HG02884 (cell line): ENCODE data around the gene SHCBP1L.
"Not testable (repeated sequence)": the region's sequence is repeated elsewhere in the genome, so short reads cannot be mapped to it uniquely, and the experiment has no call there.

Source experiments
- ATAC-seq: cut with Tn5 transposase; IDR thresholded peaks from one replicate; pipeline ENCODE4 v1.9.1; 2021; ENCODE audit warnings: mild to moderate bottlenecking, moderate library complexity; ENCODE audit not compliant: unreplicated experiment

The SHCBP1L gene

DNA sequence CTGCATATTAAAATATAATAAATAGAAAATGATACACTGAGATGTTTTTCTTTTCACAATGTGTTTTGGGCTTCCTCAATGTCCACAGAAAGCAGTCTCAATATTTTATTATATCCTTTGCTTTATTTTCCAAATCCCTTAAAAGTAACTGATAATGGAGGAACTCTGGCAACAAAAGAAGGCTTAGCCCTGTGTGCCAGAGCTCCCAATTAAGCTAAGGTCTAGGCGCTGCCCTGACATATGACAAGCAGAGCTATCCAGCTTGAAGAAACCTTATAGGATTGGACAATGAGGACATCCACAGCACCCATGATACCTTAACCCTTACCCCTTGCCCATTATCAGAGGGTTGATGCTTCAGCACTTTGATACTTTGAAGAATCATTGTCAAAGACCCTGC, 12.9 kb upstream of the SHCBP1L start:
- ATAC-seq = no peak

DNA sequence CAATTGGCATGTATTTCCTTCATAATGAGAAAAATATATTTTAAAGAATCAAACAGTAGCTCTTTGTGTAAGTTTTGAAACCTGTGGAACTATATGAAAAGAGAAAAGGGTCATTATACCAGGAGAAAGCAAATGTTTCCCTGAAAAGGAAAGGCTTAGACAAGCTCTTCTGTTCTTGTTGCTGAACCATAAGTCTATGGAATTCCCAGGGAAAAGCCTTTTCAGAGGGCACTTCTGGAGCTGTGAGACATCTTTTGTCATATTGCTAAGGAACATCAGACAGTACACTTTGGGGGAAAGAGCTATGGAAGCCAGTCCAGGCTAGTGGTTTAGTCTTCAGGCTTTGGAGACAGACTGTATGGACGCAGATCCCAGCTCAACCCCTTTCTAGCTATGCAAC, 12.1 kb upstream of the SHCBP1L start:
- no peak for ATAC-seq

DNA sequence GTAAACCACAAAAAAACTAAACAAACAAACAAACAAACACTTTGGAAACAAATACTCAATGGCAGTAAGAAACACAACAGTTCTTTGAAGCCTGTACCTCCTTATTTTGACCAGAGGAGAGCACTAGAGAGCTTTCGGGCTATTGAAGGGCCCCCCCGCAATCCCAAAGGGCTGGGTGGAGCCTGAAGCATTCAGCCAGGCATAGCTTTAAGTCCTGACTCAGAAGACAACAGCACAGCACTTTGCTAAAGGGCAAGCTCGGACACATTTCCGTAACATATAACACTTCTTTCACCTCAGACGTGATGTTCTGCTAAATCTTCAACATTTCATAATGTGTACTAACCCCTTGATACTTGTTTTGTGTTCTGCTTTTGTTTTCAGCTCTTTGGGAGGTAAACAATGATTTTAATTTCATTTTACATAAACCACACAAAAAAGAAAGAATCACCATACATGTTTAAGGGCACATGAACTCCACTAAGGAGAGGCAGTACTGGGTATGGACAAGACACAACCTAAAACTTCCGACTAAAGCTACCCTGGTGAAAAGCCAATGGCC, 9.7 kb upstream of the SHCBP1L start:
- ATAC-seq = peak; percentile 96

GRCh38 chr1:182960046-182960445, 7.1 kb upstream of the SHCBP1L start:
- ATAC-seq = no peak

GRCh38 chr1:182957902-182958395, 5.0 kb upstream of the SHCBP1L start:
- no peak for ATAC-seq

DNA sequence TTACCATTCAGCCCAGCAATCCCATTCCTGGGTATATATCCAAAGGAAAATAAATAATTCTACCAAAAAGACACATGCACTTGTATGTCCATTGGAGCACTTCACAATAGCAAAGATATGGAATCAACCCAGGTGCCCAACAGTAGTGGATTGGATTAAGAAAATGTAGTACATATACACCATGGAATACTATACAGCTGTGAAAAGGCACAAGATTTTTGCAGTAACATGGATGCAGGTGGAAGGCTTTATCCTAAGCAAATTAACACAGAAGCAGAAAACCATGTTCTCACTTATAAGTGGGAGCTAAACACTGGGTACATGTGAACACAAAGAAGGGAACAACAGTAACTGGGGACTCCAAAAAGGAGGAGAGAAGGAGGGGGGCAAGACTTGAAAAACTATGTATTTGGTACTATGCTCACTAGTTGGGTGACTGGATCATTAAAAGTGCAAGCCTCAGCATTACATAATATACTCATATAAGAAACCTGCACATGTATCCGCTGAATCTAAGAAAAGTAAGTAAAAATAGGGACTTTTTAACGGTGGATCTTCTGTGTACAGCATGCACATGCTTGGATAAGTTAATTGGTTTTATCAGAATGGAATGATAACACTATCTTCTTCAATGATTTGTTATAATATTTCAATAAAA, 3.9 kb upstream of the SHCBP1L start:
- ATAC-seq = no peak

GRCh38 chr1:182955596-182956588, 2.9 kb upstream of the SHCBP1L start:
- ATAC-seq = no peak

DNA sequence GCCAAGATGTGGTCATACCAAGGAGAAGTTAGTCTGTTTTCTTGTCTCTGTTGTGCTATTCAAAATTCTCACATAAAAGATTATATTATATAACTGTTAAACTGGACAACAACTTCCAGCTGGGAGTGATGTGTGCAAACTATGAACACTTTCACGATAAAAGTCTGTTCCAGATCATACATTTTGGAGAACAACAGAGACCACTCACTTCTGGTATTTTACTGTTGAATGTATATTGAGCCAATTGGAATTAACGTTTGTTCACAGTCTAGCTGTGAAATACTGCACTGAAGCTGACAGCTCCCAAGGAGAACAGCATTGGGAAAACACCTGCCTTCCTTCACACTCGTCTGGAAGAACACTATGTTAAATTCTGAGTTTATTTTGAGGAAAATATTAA, 860 bp upstream of the SHCBP1L start:
- ATAC-seq = no peak

DNA sequence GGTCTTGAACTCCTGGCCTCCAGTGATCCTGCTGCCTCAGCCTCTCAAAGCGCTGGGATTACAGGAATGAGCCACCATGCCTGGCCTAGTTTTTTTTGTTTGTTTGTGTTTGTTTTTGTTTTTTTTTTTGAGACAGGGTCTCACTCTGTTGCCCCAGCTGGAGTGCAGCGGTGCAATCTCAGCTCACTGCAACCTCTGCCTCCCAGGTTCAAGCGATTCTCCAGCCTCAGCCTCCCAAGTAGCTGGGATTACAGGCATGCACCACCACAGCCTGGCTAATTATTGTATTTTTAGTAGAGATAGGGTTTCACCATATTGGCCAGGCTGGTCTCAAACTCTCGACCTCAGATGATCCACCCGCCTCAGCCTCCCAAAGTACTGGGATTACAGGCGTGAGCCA, 9.6 kb downstream of the SHCBP1L start:
- ATAC-seq = not testable (repeated sequence)

- ATAC-seq = not testable (repeated sequence)
These were observed 10.8 kb downstream of the SHCBP1L start for GRCh38 chr1:182942145-182942544.

- ATAC-seq = no peak
These were observed 13.6 kb downstream of the SHCBP1L start for GRCh38 chr1:182939413-182939812.

DNA sequence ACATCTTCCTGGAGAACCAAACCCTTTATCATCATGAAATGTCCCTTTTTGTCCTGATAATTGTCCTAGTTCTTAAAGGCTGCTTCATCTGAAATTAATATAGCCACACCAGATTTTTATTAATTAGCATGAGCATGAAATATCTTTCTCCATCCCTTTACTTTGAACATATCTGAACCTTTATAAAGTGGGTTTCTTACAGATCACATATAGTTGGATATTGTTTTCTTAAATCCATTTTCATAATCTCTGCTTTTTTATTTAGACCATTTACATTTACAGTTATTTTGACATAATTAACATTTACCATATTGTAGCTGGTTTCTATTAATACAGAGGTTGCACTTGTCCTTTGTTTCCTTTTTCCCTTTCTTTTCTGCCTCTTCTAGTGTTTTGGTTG, 17.2 kb downstream of the SHCBP1L start:
- no peak for ATAC-seq

GRCh38 chr1:182930985-182931384, 22.0 kb downstream of the SHCBP1L start:
- ATAC-seq = no peak

GRCh38 chr1:182927693-182928433, 25.1 kb downstream of the SHCBP1L start:
- ATAC-seq = no peak

GRCh38 chr1:182925661-182926060, 27.3 kb downstream of the SHCBP1L start:
- ATAC-seq = no peak

- no peak for ATAC-seq
These were observed 35.6 kb downstream of the SHCBP1L start for GRCh38 chr1:182917378-182917777.

DNA sequence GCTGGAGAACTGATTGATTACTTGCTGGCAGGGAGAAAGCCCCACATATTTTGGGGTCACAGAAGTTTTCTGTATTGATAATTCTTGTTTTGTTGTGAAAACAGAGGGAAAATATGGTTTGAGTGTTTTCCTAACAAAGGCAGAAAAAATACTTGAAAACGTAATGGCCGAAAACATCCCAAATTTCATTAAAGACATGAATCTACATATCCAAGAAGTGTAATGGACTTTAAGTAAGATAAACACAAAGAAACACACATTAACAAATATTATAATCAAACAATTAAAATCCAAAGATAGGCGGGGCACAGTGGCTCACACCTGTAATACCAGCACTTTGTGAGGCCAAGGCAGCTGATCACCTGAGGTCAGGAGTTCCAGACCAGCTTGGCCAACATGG, 39.6 kb downstream of the SHCBP1L start:
- no peak for ATAC-seq

GRCh38 chr1:182910143-182910542, 42.8 kb downstream of the SHCBP1L start:
- ATAC-seq = no peak

- no peak for ATAC-seq
These were observed 43.4 kb downstream of the SHCBP1L start for GRCh38 chr1:182909578-182909977.

DNA sequence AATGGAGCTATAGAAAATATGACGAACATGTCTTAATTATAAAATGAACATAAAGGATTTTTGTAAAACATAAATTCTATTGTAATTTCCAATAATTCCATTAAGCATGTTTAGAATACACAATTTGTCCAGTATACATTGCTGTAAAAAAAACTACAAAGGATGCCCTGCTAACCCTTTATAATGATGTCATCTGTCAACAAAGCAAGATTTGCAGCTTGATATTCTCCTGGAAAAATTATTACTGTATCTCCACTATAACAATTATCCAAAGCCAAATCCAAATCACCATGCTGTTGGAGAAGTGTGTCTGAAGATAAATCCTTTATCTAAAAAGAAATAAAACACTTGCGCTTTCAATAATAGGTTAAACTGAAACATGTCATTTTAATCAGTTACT, 47.6 kb downstream of the SHCBP1L start:
- no peak for ATAC-seq

DNA sequence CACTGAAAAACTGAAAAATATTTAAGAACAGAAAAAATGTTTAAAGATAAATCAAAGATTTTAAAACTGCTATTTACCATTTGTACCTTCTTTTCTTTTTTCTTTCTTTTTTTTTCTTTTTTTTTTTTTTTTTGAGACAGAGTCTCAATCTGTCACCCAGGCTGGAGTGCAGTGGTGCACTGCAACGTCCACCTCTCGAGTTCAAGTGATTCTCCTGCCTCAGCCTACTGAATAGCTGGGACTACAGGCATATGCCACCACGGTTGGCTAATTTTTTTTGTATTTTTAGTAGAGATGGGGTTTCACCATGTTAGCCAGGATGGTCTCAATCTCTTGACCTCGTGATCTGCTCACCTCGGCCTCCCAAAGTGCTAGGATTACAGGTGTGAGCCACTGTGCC, 51.0 kb downstream of the SHCBP1L start:
- not testable (repeated sequence) for ATAC-seq
